Stimulated activated naive B cell treated with anti-CD40 and anti-IgM and Interleukin-4, amounts not matched to agents 10 μg/mL and 1 μg/mL and 100 μg/mL, for 72 hours (primary cell): ENCODE results near the gene TP53AIP1.
A peak's percentile ranks its signal among the peaks of the same experiment; 100 is the strongest.

Experiments used
- ATAC-seq, 2 donors: fragments of 150-1000 bp; cut with Tn5 transposase; replicated peaks; 2 replicates each; pipeline ENCODE4 v1.10.0; 2021; ENCODE audit warnings: moderate library complexity in 1 of 2
- DNase-seq: peaks from one replicate; pipeline ENCODE4 v3.0.0; 2021
- H3K27ac Mint-ChIP-seq: one replicate; pipeline ENCODE4 v1.8.0; 2022; ENCODE audit warnings: mild to moderate bottlenecking, mixed read lengths
- H3K27me3 Mint-ChIP-seq, 2 donors: one replicate each; pipeline ENCODE4 v1.8.0; 2022; ENCODE audit warnings: mixed read lengths in 2 of 2
- H3K36me3 Mint-ChIP-seq, 2 donors: one replicate each; pipeline ENCODE4 v1.8.0; 2022; ENCODE audit warnings: mixed read lengths in 2 of 2, mild to moderate bottlenecking in 1 of 2
- H3K4me1 Mint-ChIP-seq, 2 donors: one replicate each; pipeline ENCODE4 v1.8.0; 2022; ENCODE audit warnings: mixed read lengths in 2 of 2, mild to moderate bottlenecking in 1 of 2
- H3K4me3 Mint-ChIP-seq, 2 donors: one replicate each; pipeline ENCODE4 v1.8.0; 2022; ENCODE audit warnings: mild to moderate bottlenecking in 2 of 2, mixed read lengths in 2 of 2, moderate library complexity in 1 of 2
- H3K9me3 Mint-ChIP-seq, 2 donors: one replicate each; pipeline ENCODE4 v1.8.0; 2022; ENCODE audit warnings: mixed read lengths in 2 of 2, mild to moderate bottlenecking in 1 of 2

TP53AIP1 gene

GRCh38 chr11:128914216-128915148 is 28.2 kb downstream of the TP53AIP1 start:
- Mint-ChIP-seq H3K27ac (no peak overlapping the region), H3K27me3 (peaks cover 60 to 63% of the 10 kb centered on the region in 2 donors), H3K36me3 (no peaks in the 10 kb centered on the region), H3K4me3 (no peak overlapping the region), H3K4me1 (peaks cover 13% of the 10 kb centered on the region in 2 donors), H3K9me3 (peaks cover 4 to 9% of the 10 kb centered on the region in 2 donors)
- DNase-seq (no peak), ATAC-seq (no peak)

- Mint-ChIP-seq H3K4me3 (no peak overlapping the region), H3K27ac (no peak overlapping the region), H3K36me3 (no peaks in the 10 kb centered on the region), H3K27me3 (peaks cover 60 to 65% of the 10 kb centered on the region in 2 donors), H3K4me1 (peaks cover 12% of the 10 kb centered on the region in 2 donors), H3K9me3 (peaks cover 4 to 9% of the 10 kb centered on the region in 2 donors)
- no peak for DNase-seq
- ATAC-seq = no peak
Observed at GRCh38 chr11:128913806-128914205, 28.9 kb downstream of the TP53AIP1 start.

- Mint-ChIP-seq H3K36me3 (no peaks in the 10 kb centered on the region), H3K9me3 (peaks cover 4 to 9% of the 10 kb centered on the region in 2 donors), H3K4me3 (no peak overlapping the region), H3K27ac (no peak overlapping the region), H3K27me3 (peaks cover 65 to 73% of the 10 kb centered on the region in 2 donors), H3K4me1 (peaks cover 6 to 12% of the 10 kb centered on the region in 2 donors)
- ATAC-seq (no peak), DNase-seq (no peak)
Observed at GRCh38 chr11:128911701-128912100, 31.0 kb downstream of the TP53AIP1 start.

GRCh38 chr11:128911239-128911638 is 31.4 kb downstream of the TP53AIP1 start:
- Mint-ChIP-seq H3K36me3 (no peaks in the 10 kb centered on the region), H3K4me3 (no peak overlapping the region), H3K27me3 (peaks cover 64 to 76% of the 10 kb centered on the region in 2 donors), H3K4me1 (peaks cover 7 to 14% of the 10 kb centered on the region in 2 donors), H3K9me3 (peaks cover 4 to 8% of the 10 kb centered on the region in 2 donors), H3K27ac (no peak overlapping the region)
- DNase-seq (no peak), ATAC-seq (no peak)

GRCh38 chr11:128910576-128910975 is 32.1 kb downstream of the TP53AIP1 start:
- ATAC-seq (no peak), DNase-seq (no peak)
- no peak overlapping the region for H3K4me3 Mint-ChIP-seq
- H3K36me3 Mint-ChIP-seq = no peaks in the 10 kb centered on the region
- H3K4me1 Mint-ChIP-seq = peaks cover 9 to 18% of the 10 kb centered on the region in 2 donors
- H3K27me3 Mint-ChIP-seq = peaks cover 61 to 69% of the 10 kb centered on the region in 2 donors
- H3K9me3 Mint-ChIP-seq = peaks cover 0 to 2% of the 10 kb centered on the region in 2 donors
- no peak overlapping the region for H3K27ac Mint-ChIP-seq

GRCh38 chr11:128909438-128910125 is 33.1 kb downstream of the TP53AIP1 start:
- ATAC-seq = no peak
- Mint-ChIP-seq H3K4me1 (peaks cover 12 to 21% of the 10 kb centered on the region in 2 donors), H3K27ac (no peak overlapping the region), H3K27me3 (peaks cover 53 to 65% of the 10 kb centered on the region in 2 donors), H3K4me3 (no peak overlapping the region), H3K36me3 (no peaks in the 10 kb centered on the region), H3K9me3 (no peaks in the 10 kb centered on the region)
- no peak for DNase-seq

GRCh38 chr11:128908391-128909246 is 34.1 kb downstream of the TP53AIP1 start:
- peaks cover 53 to 73% of the 10 kb centered on the region in 2 donors for H3K27me3 Mint-ChIP-seq

GRCh38 chr11:128907585-128907984 is 35.1 kb downstream of the TP53AIP1 start:
- Mint-ChIP-seq H3K36me3 (no peaks in the 10 kb centered on the region), H3K27me3 (peaks cover 53 to 78% of the 10 kb centered on the region in 2 donors), H3K4me3 (no peak overlapping the region), H3K27ac (no peak overlapping the region), H3K9me3 (no peaks in the 10 kb centered on the region), H3K4me1 (peaks cover 20 to 35% of the 10 kb centered on the region in 2 donors)
- no peak for ATAC-seq
- no peak for DNase-seq

More at GRCh38 chr11:128908391-128909246, 34.1 kb downstream of the TP53AIP1 start:
- no peaks in the 10 kb centered on the region for H3K9me3 Mint-ChIP-seq
- no peak overlapping the region for H3K27ac Mint-ChIP-seq
- H3K4me1 Mint-ChIP-seq = peaks cover 19 to 31% of the 10 kb centered on the region in 2 donors
- DNase-seq = no peak
- no peaks in the 10 kb centered on the region for H3K36me3 Mint-ChIP-seq
- H3K4me3 Mint-ChIP-seq = no peak overlapping the region
- ATAC-seq = peak; percentile 56 to 61

GRCh38 chr11:128906185-128907050 is 36.3 kb downstream of the TP53AIP1 start:
- Mint-ChIP-seq H3K27me3 (peaks cover 50 to 74% of the 10 kb centered on the region in 2 donors), H3K4me1 (peaks cover 20 to 35% of the 10 kb centered on the region in 2 donors), H3K4me3 (peak overlapping the region; percentile 89 to 91), H3K9me3 (no peaks in the 10 kb centered on the region), H3K27ac (no peak overlapping the region), H3K36me3 (no peaks in the 10 kb centered on the region)
- DNase-seq = no peak
- ATAC-seq = no peak

- Mint-ChIP-seq H3K9me3 (no peaks in the 10 kb centered on the region), H3K27ac (peak overlapping the region; percentile 4), H3K36me3 (no peaks in the 10 kb centered on the region), H3K4me1 (peaks cover 20 to 35% of the 10 kb centered on the region in 2 donors), H3K27me3 (peaks cover 54 to 71% of the 10 kb centered on the region in 2 donors), H3K4me3 (peak overlapping the region; percentile 89 to 91)
- DNase-seq (no peak), ATAC-seq (peak; percentile 60 to 68)
Observed at GRCh38 chr11:128905345-128906184, 37.1 kb downstream of the TP53AIP1 start.

GRCh38 chr11:128904656-128905344 is 37.9 kb downstream of the TP53AIP1 start:
- Mint-ChIP-seq H3K27me3 (peaks cover 61 to 70% of the 10 kb centered on the region in 2 donors), H3K4me3 (peak overlapping the region; percentile 89 to 91), H3K9me3 (no peaks in the 10 kb centered on the region), H3K36me3 (no peaks in the 10 kb centered on the region), H3K27ac (no peak overlapping the region), H3K4me1 (peaks cover 20 to 35% of the 10 kb centered on the region in 2 donors)
- DNase-seq (peak; percentile 38), ATAC-seq (peak; percentile 65 to 70)

GRCh38 chr11:128904303-128904655 is 38.4 kb downstream of the TP53AIP1 start:
- ATAC-seq = no peak
- H3K4me1 Mint-ChIP-seq = peaks cover 17 to 33% of the 10 kb centered on the region in 2 donors

More at GRCh38 chr11:128904303-128904655, 38.4 kb downstream of the TP53AIP1 start:
- Mint-ChIP-seq H3K4me3 (peak overlapping the region in 1 of 2 donors; percentile 89), H3K9me3 (no peaks in the 10 kb centered on the region), H3K36me3 (no peaks in the 10 kb centered on the region), H3K27ac (peak overlapping the region; percentile 43), H3K27me3 (peaks cover 61 to 64% of the 10 kb centered on the region in 2 donors)
- DNase-seq = no peak
